ENCODE results near the gene LAD1.

Gene LAD1

GRCh38 chr1:201361652-201362504 is 37.2 kb downstream of the LAD1 start:
- DNase-seq, result peak; percentile 15

DNA sequence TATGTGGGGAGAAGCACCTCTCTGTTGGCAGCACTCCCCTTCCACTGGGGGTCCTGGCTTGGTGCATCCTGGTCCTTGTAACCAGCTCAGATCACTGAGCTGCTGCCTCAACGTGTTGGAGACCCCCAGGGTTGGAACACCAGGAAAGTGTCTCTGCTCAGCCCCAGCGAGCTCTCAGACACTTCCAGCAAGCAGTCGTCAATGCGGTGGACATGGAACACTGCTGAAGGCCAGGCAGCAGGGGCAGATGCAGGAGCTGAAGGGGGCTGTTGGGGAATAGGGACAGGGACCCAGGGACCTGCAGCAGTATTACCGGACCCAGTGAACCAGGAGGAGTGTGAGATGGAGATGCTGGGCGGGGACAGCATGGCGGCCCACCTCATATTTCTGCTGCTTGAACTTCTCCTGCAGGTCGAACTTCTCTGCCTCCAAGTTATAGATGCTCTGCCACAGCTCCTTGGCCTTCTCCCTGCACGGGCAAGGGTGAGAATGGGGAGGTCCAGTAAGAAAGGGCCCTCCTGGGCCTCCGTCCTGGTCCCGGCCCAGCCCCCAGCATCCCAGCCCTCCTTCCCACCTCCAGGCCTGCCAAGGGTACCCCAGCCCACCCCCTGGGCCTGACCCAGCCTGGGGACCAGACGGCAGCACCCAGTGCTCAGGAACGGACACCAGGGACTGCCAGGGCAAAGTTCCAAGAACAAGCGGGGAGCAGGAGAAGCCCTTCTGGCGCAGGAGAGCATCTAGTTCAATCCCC is 38.0 kb downstream of the LAD1 start:
- DNase-seq, result no peak

DNA sequence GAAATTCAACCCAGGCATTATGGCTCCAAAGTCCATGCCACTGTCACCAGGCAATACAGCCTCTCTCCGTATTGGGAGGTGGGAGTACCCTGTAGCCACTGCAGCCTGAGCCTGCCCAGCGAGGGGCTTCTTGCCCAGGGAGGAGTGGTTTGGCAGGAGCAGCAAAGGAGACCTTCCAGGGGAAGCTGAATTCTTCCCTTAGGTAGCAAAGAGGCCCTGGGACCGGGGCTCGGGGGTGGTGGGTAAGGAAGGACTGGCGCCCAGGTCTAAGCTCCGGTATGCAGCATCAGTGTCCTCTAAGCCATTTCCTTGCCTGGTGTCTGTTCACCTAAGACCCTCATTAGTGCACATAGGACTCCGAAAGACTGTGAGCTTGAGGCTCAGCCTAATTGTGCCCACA is 38.6 kb downstream of the LAD1 start:
- no peak for DNase-seq

DNA sequence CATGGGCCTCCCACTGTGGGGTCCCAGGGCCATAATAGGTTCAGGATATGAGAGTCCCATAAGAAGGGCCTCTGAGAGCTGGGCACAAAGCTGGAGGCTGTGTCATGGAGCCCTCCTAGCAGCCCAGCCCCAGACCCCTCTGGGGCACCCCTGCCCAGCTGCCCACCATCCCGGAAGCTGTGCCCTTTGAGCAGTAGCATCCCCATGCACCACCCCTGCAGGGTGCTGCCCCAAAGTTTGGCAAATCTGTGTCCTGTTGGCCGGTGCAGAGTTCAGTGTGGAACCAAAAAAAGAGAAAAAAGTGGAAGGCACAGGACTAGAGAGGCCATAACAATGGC is 39.3 kb downstream of the LAD1 start:
- no peak for DNase-seq

DNA sequence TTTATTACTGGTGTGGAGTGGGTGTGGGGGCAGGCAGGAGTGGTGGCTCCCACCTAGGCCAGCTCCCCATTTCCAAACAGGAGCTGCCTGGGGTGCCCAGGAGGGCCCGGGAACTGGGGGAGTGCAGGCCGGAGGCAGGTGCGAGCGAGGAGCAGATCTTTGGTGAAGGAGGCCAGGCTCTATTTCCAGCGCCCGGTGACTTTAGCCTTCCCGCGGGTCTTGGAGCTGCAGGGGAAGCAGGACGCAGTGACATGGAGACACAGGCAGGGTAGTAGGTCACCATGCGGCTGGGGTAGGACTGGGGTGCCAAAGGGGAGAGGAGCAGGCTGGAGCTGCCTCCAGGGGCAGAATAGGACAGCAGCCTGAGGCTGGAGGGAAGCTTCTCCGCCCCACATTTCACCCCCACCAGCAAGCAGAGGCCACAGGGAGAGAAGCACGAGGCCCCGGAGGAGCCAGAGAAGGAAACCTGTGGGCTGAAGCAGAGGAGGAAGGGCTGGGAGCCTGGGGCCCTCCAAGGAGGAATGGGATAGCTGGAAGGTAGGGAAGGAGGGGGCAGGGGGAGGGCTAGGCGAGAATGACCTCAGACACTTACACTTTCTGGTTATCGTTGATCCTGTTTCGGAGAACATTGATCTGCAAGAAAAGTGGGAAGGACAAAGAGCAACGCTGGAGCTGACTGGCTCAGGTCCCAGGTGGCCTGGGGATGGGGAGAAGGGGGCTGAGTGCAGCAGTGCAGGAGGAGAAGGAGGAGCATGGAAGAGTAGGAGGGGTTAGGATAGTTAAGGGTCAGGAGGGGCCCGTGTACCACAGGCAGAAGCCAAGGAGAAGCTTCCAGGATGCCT is 39.9 kb downstream of the LAD1 start:
- no peak for DNase-seq

DNA sequence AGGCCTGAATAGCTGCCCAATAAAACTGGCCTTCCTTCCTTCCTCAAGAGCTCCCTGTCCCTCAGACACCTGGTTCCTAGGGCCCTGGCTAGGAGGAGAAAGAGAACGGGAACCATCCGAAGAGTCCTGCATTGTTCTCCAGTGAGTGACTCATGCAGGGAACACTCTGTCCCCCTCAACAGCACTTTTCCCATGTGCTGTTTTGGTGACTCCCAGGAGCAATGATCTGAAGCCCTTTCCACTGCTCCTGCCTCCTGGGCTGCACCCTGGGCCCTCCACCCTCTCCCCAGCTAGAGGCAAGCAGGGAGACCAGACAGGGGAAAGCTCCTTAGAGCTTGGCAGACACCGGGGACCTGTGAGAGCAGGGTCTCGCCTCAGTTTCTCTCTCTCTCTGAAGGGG is 40.5 kb downstream of the LAD1 start:
- DNase-seq, result no peak

DNA sequence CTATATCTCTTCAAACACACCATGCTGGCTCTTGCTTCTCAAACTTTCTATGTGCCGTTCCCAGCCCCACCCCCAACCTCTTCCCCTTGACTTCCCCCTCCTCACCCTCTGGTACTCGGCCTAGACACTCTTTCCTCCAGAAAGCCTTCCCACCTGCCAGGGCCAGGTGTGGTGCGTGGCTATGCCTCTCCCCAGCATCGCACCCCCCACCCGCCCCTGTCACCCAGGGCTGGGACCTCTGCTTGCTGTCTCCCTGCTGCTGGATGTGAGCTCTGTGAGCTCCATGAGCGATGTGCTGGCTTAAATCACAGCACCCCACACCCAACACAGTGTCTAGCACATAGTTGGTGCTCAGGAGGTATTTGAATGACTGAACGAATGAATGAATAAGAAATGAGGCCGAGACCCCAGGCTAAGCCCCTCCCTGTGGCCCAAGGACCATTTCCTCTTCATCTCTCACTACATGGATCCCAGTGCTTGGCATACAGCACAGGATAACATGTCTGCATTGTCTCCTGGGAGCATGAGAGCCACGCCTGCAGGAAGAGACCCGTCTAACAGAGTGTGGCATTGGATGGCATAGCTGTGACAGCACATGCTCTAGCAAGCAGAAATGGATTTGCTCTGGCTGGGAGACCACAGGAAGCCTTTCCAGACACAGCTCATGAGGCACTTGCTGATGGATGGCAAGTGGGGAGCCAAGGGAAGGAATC is 41.3 kb downstream of the LAD1 start:
- no peak for DNase-seq

DNA sequence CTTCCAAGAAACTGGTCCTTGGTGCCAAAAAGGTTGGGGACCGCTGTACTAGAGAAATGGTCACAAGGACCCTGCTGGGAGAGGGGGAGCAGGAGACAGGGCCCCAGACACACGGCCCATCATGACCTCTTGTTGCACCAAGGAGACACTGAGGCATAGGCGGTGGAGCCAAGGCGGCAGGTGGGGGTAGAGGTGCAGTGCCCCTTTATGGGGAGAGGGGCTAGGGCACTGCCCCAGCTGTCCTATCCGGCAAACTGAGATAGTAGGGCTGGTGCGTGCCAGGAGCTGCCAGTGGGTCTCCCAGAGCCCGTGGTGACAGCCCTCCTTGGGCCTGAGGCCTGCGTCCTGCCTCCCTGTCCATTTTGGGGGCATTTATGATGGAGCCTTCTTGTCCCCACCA is 41.9 kb downstream of the LAD1 start:
- DNase-seq, result no peak

- DNase-seq, result no peak
These were observed 42.4 kb downstream of the LAD1 start for GRCh38 chr1:201356701-201357100.

DNA sequence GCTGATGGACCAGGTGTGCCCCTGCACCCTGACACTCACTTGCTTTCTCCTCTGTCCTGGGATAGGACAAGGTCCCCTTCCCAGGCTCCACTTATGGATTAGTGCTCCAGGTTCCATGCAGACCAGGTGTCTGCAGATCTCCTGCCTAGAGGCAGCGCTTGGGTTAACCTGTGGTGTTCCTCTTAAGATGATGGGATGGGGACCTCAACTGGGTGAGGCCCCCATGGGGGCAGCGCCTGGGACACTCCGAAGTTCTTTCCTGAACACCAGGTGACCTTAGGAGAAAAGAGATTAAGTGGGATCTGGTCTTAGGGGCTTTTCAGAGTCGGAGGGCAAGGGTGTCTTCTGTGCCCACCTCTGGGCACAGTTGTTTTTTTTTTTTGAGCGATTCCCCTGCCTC is 42.9 kb downstream of the LAD1 start:
- DNase-seq, result no peak

DNA sequence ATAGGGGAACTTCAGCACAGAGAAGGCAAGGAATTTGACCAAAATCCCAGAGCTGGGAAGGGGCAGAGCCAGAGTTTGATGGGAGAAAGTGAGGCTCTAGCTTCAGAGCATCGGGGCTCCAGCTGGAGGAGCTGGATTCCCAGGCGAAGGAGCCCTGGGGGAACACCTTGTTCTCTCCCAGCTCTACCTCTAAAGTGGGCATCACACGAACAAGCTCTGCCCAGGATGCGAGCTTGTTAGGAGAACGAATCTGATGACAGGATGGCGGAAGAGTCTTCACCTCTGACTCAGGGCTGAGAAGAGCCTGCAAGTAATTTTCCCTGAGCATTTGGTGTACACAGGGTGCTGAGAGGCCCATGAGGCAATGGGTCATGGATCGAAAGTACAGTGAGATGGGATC is 43.7 kb downstream of the LAD1 start:
- no peak for DNase-seq

DNA sequence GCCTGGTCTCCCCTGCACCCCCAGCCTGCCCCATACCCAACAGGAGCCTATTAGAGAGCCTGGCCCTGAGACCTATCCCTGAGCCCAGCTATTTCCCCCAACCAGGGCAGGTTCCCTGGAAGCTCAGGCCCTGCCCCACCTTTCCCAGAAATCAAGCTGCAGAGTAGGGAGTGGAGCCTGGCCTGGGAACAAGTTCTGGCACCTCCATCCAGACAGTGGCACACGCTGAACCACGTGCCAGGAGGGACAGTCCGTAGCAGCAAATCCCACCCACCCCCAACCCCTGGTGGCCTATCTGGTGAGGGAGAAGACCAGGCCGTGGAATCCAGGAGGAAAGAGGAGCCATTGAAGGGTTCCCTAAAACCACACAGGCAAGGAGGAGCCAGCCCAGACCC is 44.2 kb downstream of the LAD1 start:
- DNase-seq, result no peak

- no peak for DNase-seq
These were observed 44.8 kb downstream of the LAD1 start for GRCh38 chr1:201354151-201354900.

GRCh38 chr1:201353186-201353940 is 45.8 kb downstream of the LAD1 start:
- DNase-seq, result no peak

GRCh38 chr1:201351617-201352016 is 47.5 kb downstream of the LAD1 start:
- DNase-seq, result no peak

GRCh38 chr1:201350884-201351283 is 48.2 kb downstream of the LAD1 start:
- no peak for DNase-seq

DNA sequence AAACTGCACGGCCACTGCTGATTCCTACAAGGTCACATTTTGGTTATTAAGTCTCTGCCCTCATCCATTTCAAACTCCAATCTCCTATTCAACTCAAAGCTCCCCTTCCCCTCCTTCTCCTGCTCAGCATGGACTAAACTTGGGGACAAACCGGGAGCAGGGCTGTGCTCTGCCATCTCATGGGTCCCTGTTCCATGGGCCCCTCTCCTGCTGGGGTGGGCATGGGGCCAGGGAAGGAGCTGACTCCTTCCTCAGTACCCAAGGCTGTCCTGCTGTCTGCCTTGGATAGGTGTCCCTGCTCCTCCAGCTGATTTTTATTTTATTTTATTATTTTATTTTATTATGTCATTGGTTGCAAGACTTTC is 48.8 kb downstream of the LAD1 start:
- DNase-seq, result no peak

DNA sequence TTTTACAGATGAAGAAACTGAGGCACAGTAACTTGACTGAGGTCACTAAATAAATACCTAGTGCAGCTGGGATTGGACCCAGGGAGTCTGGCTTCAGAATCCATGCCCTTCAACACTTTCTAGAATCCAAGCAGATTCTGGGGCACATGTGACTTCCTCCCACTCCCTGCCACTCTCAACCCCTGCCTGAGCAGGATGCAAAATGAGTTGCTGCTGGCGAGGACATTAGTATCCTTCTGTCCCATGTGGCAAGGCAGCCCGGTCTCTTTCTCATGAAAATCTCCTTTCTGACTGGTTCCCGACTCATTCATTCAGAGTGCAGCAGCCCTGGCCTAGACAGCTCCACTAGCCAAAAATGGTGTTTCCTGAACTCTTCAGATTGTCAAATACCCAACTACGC is 50.0 kb downstream of the LAD1 start:
- no peak for DNase-seq

- DNase-seq, result peak; percentile 53
These were observed 50.9 kb downstream of the LAD1 start for GRCh38 chr1:201348211-201348566.

DNA sequence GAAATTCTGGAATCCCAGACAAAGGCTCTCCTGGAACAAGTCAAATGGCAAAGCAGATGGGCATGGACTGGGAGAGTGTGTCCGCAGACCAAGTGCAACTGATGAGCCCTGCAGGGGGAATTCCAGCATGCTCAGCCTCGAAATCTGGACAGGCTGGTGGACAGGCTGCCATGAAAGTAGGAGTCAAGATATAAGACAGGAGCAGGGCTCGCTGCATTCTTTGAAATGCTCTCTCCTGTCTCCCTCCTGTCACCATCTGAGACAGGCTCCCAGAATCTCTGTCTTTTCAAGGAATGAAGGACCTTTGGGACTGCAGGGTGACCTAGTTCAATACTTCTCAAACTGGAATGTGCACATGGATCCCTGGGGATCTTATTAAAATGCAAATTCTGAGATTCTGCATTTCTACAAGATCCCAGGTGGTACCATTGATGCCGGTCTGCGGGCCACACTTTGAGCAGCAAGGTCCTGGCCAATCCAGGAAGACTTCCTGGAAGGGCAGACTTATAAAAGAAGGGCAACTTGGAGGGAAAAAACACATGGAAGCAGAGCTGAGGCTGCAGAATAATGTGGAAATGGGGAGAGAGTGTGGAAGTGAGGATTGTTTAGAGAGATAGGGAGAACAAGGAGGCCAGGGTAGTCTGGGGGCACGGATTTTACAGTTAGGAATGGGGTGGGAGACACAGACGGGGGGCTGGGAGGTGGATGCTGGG is 51.5 kb downstream of the LAD1 start:
- no peak for DNase-seq

- no peak for DNase-seq
These were observed 52.1 kb downstream of the LAD1 start for GRCh38 chr1:201346987-201347386.

Measured in inflammatory macrophage treated with lipopolysaccharide for 4 hours (primary cell).